ENCODE measurements around the gene GPATCH4. TPM values are rescaled to one million over a fixed set of nuclear protein-coding genes. Genes with fewer than 3 reads are reported as not detected.
A peak's percentile ranks its signal among the peaks of the same experiment; 100 is the strongest.

Gene GPATCH4
- total and polyA plus RNA-seq, 8 donors: 16.1 to 35.1 (median 28.8) TPM

DNA sequence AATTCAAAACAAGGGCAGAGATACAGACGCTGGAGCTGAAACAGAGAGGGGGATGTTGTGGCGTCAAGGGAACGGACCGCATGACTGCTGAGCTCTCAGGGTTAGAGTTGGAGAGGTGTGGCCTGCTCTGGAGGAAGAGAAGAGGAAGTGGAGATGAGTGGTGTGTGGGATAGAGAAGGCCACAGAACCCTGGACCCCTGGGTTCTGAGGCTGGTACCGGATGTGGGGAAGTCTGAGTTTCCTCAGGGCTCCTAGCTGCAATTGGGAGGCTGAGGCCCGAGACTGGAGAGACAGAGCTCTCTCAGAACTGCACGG is 42.5 kb upstream of the GPATCH4 start:
- intact Hi-C loops (cut with DNase I): no loop called here
- H3K4me3 ChIP-seq: no peak overlapping the region
- ATAC-seq: no peak
- TF ChIP-seq, protein P1, sequence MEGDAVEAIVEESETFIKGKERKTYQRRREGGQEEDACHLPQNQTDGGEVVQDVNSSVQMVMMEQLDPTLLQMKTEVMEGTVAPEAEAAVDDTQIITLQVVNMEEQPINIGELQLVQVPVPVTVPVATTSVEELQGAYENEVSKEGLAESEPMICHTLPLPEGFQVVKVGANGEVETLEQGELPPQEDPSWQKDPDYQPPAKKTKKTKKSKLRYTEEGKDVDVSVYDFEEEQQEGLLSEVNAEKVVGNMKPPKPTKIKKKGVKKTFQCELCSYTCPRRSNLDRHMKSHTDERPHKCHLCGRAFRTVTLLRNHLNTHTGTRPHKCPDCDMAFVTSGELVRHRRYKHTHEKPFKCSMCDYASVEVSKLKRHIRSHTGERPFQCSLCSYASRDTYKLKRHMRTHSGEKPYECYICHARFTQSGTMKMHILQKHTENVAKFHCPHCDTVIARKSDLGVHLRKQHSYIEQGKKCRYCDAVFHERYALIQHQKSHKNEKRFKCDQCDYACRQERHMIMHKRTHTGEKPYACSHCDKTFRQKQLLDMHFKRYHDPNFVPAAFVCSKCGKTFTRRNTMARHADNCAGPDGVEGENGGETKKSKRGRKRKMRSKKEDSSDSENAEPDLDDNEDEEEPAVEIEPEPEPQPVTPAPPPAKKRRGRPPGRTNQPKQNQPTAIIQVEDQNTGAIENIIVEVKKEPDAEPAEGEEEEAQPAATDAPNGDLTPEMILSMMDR (IDR thresholded peaks at IDR 0.05): no peak
- no peak overlapping the region for H3K27ac ChIP-seq
- H3K9me3 ChIP-seq: no peaks in the 10 kb centered on the region
- peaks cover 65 to 100% of the 10 kb centered on the region in 2 donors for H3K27me3 ChIP-seq
- peaks cover 10 to 11% of the 10 kb centered on the region in 2 donors for H3K4me1 ChIP-seq
- no peak for DNase-seq
- H3K36me3 ChIP-seq: no peaks in the 10 kb centered on the region

DNA sequence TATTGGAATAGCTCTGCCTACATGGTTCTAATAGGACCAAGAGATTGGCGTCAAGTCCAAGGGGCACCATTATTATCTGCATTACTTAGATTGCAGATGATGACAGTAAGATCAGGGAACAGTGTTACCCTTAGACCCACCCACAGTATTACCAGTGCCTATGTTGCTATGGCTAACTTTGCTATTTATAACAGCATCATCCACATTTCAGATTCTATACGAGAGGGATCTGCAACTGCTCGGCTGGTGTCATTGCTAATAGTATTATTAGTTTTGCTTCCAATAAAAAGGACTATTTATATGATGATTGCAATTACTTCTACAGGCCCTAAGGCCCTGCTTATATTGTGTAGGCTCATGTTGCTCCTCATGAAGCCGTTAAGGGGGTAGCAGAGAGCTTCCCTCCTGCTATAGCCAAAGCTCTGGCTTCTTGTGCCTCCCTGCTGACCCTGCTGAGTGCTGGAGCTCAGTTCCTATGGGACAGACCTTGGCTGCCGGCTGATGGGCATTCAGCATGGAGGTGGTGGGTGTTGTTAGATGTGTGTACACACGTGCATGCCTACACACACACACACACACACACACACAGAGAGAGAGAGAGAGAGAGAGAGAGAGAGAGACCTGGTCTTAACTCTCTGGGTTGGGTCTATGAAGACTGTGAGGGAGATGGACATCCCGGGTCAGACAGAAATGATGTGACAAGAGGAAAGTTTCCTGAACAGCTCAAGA is 41.9 kb upstream of the GPATCH4 start:
- ATAC-seq (no peak), DNase-seq (no peak)
- Histone ChIP-seq H3K9me3 (no peaks in the 10 kb centered on the region), H3K4me3 (no peak overlapping the region), H3K27me3 (peaks cover 66 to 100% of the 10 kb centered on the region in 2 donors), H3K36me3 (no peaks in the 10 kb centered on the region), H3K27ac (no peak overlapping the region), H3K4me1 (peaks cover 10 to 11% of the 10 kb centered on the region in 2 donors)
- TF ChIP-seq, protein P1 (IDR thresholded peaks at IDR 0.05): no peak
- intact Hi-C loops (cut with DNase I): no loop called here

DNA sequence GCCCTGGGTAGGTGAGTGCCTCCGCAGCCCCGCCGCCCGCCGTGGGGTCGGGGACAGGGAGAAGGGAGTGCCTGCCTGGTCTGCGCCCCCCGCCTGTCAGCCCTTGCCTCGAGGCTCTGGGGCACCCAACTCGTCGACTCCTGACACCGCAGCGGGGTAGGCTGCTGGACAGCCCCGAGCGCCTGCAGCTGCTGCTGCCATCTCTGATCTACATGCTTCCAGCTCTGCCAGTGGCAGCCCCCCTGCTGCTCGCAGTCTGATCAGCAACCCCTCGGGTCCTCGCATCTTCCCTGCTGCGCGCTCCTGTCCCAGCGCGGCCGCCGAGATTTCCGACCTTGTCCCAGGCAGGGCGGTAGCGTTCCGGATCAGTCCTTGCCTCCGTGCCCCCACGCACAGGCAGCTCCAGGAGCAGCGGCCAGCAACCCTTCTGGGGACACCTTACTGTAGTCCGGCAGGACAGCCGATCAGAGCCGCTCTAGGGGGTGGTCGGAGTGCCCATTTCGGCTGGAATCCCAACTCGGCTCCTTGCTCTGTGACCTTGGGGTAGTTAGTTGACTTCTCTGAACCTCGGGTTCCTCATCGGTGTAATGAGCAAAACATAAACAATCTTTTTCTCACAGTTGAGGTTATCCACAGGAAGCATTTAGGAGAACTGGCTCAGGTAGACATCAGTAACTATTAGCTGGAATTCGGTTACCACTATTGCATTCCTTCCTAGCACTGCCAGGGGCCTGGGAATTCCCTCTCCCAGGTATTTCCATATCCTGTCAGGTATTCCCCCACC is 41.2 kb upstream of the GPATCH4 start:
- Histone ChIP-seq H3K27me3 (peaks cover 71 to 100% of the 10 kb centered on the region in 2 donors), H3K27ac (no peak overlapping the region), H3K9me3 (no peaks in the 10 kb centered on the region), H3K36me3 (no peaks in the 10 kb centered on the region), H3K4me3 (no peak overlapping the region), H3K4me1 (peaks cover 10 to 11% of the 10 kb centered on the region in 2 donors)
- TF ChIP-seq, protein P1 (IDR thresholded peaks at IDR 0.05): no peak
- DNase-seq (no peak), ATAC-seq (peak; percentile 18)
- intact Hi-C loops (cut with DNase I): no loop called here

DNA sequence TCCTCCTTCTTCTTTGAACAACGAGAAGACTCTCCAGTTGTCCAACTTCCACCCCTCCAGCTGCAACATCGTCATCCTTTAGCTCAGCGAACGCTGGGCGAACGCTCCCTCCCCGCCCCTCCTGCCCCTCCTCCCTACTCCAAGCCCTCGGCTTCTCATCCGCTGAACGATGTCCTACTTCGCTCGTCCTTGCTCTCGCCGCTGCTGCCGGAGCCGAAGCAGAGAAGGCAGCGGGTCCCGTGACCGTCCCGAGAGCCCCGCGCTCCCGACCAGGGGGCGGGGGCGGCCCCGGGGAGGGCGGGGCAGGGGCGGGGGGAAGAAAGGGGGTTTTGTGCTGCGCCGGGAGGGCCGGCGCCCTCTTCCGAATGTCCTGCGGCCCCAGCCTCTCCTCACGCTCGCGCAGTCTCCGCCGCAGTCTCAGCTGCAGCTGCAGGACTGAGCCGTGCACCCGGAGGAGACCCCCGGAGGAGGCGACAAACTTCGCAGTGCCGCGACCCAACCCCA is 40.5 kb upstream of the GPATCH4 start, which contains the start of gene BCAN:
Gene BCAN, plus strand, starts transcription at position 357 of the 504 bp plus-strand sequence. CDS start 3,938 bp downstream, outside the sequence.
- H3K27me3 ChIP-seq: peaks cover 67 to 100% of the 10 kb centered on the region in 2 donors
- H3K27ac ChIP-seq: no peak within 1 kb of the TSS

More for the DNA sequence above, 40.5 kb upstream of the GPATCH4 start, which contains the start of gene BCAN:
- TF ChIP-seq, protein P1 (IDR thresholded peaks at IDR 0.05): no peak
- ATAC-seq (peak; percentile 52), DNase-seq (peak in 1 of 4 donors; percentile 48)
- H3K9me3 ChIP-seq: no peaks in the 10 kb centered on the region
- H3K4me3 ChIP-seq: no peak within 1 kb of the TSS
- intact Hi-C loops (cut with DNase I): no loop called here
- H3K4me1 ChIP-seq: peaks cover 10 to 11% of the 10 kb centered on the region in 2 donors
- no peaks in the 10 kb centered on the region for H3K36me3 ChIP-seq
